ENCODE measurements around the gene ING1.

ING1 gene

GRCh38 chr13:110702089-110702488, 11.4 kb upstream of the ING1 start:
- no peak for TF ChIP-seq ZNF274 (IDR thresholded peaks at IDR 0.05; ENCODE audit: low read depth, low read length)

GRCh38 chr13:110702591-110703526, 10.6 kb upstream of the ING1 start:
- H3K4me3 ChIP-seq (ENCODE audit: low read length): no peak overlapping the region
- no peak for TF ChIP-seq ZNF274 (IDR thresholded peaks at IDR 0.05; ENCODE audit: low read depth, low read length)

More at GRCh38 chr13:110702089-110702488, 11.4 kb upstream of the ING1 start:
- no peak overlapping the region for H3K4me3 ChIP-seq (ENCODE audit: low read length)

DNA sequence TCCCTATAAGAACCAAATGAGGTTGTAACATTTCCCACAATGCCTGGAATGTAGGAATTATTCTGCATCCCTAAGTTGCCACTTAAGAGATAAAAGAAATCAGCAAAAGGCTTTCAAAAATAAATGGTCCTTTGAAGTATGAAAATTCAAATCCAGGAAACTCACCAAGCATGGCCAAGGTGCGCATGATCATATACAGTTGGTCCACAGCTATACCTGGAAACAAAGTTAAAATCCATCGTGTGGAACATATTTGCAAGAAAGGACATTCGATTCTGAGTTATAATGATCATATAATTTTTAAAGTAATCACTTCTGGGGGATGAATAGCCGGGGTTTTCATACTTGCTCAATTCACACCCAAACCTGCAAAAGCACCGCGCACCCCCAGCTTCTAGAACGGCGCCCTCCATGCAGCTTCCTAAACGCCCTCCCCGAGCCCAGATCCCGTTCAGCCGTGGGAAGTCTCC, 8.1 kb upstream of the ING1 start:
- no peak for TF ChIP-seq ZNF274 (IDR thresholded peaks at IDR 0.05; ENCODE audit: low read depth, low read length)

GRCh38 chr13:110705826-110706569, 7.5 kb upstream of the ING1 start, which contains the start of gene CARS2:
CARS2 (minus strand) TSS chr13:110706116; CDS start chr13:110706093, 23 bp downstream.
- TF ChIP-seq ZNF274 (IDR thresholded peaks at IDR 0.05; ENCODE audit: low read depth, low read length): no peak
- H3K4me3 ChIP-seq (ENCODE audit: low read length): peak within 1 kb of the TSS; percentile 94

More for the DNA sequence above, 8.1 kb upstream of the ING1 start:
- peak overlapping the region; percentile 94 for H3K4me3 ChIP-seq (ENCODE audit: low read length)

GRCh38 chr13:110706570-110707372, 6.7 kb upstream of the ING1 start:
- no peak for TF ChIP-seq ZNF274 (IDR thresholded peaks at IDR 0.05; ENCODE audit: low read depth, low read length)
- peak overlapping the region; percentile 57; the same call in 1 of the 2 replicates for H3K4me3 ChIP-seq (ENCODE audit: low read length)

- H3K4me3 ChIP-seq (ENCODE audit: low read length): peak overlapping the region; percentile 92
- TF ChIP-seq ZNF274 (IDR thresholded peaks at IDR 0.05; ENCODE audit: low read depth, low read length): no peak
Observed at GRCh38 chr13:110712081-110712848, 1.2 kb upstream of the ING1 start.

- TF ChIP-seq ZNF274 (IDR thresholded peaks at IDR 0.05; ENCODE audit: low read depth, low read length): no peak
- H3K4me3 ChIP-seq (ENCODE audit: low read length): peak overlapping the region; percentile 84
Observed at GRCh38 chr13:110712849-110713641, 455 bp upstream of the ING1 start.

GRCh38 chr13:110713981-110714796, 689 bp downstream of the ING1 start:
- H3K4me3 ChIP-seq (ENCODE audit: low read length): peak overlapping the region; percentile 92
- no peak for TF ChIP-seq ZNF274 (IDR thresholded peaks at IDR 0.05; ENCODE audit: low read depth, low read length)

GRCh38 chr13:110714797-110715394, 1.4 kb downstream of the ING1 start:
- H3K4me3 ChIP-seq (ENCODE audit: low read length): peak overlapping the region; percentile 92
- TF ChIP-seq ZNF274 (IDR thresholded peaks at IDR 0.05; ENCODE audit: low read depth, low read length): no peak

DNA sequence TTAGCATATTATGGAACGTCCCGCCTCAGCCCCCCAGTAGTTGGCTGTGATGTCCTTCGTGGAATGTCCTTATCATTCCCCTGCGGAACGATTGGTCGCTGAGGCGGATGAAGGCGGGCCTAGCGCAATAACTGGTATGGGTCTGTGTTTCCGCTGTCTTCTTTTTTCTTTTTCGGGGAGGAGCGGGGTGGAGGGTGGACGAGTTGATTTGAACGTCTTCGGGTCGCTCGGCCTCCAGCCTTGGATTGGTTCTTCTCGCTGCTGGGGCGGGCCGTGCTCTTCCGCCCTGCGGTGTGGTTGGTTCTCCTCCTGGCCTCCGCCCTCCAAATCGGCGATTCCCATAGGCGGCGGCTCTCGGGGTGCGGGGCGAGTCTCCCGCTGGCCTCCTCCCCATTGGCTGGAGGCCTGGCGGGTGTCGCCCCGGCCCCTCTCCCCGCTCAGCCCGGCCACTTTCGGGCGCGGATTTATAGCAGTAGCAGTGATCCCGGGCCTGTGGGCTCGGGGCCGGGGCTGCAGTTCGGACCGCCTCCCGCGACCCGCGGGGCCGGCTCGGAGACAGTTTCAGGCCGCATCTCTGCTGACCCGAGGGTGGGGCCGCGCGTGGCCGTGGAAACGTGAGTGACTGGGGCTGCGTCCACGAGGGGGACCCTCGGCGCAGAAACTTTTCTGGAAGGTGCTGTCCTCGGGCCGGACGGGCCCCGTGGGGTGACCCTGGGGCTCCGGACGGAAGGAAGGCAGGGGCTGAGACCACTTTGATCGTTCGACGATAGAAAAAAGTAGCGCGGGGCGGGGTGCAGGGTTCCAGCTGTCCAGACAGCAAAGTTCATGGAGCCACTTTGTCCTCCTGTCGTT, 2.1 kb downstream of the ING1 start:
- H3K4me3 ChIP-seq (ENCODE audit: low read length): peak overlapping the region; percentile 78
- TF ChIP-seq ZNF274 (IDR thresholded peaks at IDR 0.05; ENCODE audit: low read depth, low read length): no peak

DNA sequence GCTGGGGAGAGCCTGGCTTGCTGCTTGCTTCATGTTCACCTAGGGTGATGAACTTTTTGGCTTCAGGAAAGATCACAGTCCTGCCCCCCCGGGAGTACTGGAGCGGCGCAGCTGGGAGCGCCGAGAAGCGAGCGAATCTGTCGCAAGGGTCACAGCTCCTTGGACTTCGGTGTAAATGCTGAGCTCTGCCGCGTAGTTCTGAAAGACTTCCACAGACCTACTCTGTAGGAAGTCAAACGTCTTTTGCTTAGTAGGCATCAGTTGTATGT, 2.7 kb downstream of the ING1 start:
- TF ChIP-seq ZNF274 (IDR thresholded peaks at IDR 0.05; ENCODE audit: low read depth, low read length): no peak
- peak overlapping the region; percentile 78 for H3K4me3 ChIP-seq (ENCODE audit: low read length)

Measured in GM08714 (cell line).